ENCODE results near the gene NEK9.
"Not testable (repeated sequence)": the region's sequence is repeated elsewhere in the genome, so short reads cannot be mapped to it uniquely, and the experiment has no call there.

GRCh38 chr14:75150637-75151036, 23.8 kb upstream of the NEK9 start:
- not testable (repeated sequence) for TF ChIP-seq CTCF, POLR2AphosphoS5, POLR2A (IDR thresholded peaks at IDR 0.05)

Measured in upper lobe of left lung (tissue), 4 donors.